Liver (tissue), 9 donors: ENCODE results near the gene RAI1. TPM values are rescaled to one million over a fixed set of nuclear protein-coding genes. Genes with fewer than 3 reads are reported as not detected.
A peak's percentile ranks its signal among the peaks of the same experiment; 100 is the strongest.

ENCODE experiments used
- DNase-seq: peaks from one replicate; pipeline ENCODE4 v3.0.0-alpha.2; 2017; ENCODE audit warnings: low spot score
- H3K27ac ChIP-seq, 2 donors: one replicate each; pipeline ENCODE4 v1.7.0; 2013; ENCODE audit warnings: inconsistent platforms in 2 of 2, low read length in 2 of 2, control low read depth in 1 of 2, low read depth in 1 of 2, mild to moderate bottlenecking in 1 of 2
- H3K27me3 ChIP-seq, 4 donors: one replicate each; pipeline versions ENCODE4 v1.6.1 to v1.7.0; 2013; ENCODE audit warnings: low read length in 3 of 4, inconsistent platforms in 1 of 4, mild to moderate bottlenecking in 1 of 4, moderate library complexity in 1 of 4; ENCODE audit not compliant: control insufficient read depth in 4 of 4, insufficient read depth in 4 of 4
- H3K36me3 ChIP-seq, 4 donors: one replicate each; pipeline versions ENCODE4 v1.6.1 to v1.7.0; 2013; ENCODE audit warnings: low read length in 3 of 4, mild to moderate bottlenecking in 3 of 4, low read depth in 1 of 4, moderate library complexity in 1 of 4; ENCODE audit not compliant: control insufficient read depth in 4 of 4, insufficient read depth in 3 of 4
- H3K4me1 ChIP-seq, 4 donors: one replicate each; pipeline versions ENCODE4 v1.6.1 to v1.7.0; 2013; ENCODE audit warnings: low read length in 3 of 4, mild to moderate bottlenecking in 3 of 4, moderate library complexity in 1 of 4; ENCODE audit not compliant: control insufficient read depth in 4 of 4, insufficient read depth in 4 of 4
- H3K4me3 ChIP-seq, 3 donors: one replicate each; pipeline versions ENCODE4 v1.6.1 to v1.7.0; 2013; ENCODE audit warnings: low read length in 3 of 3, control low read depth in 1 of 3, low read depth in 1 of 3, mild to moderate bottlenecking in 1 of 3
- H3K9ac ChIP-seq, 2 donors: one replicate each; pipeline ENCODE4 v1.7.0; 2013; ENCODE audit warnings: low read length in 2 of 2, mild to moderate bottlenecking in 2 of 2, moderate library complexity in 2 of 2, control low read depth in 1 of 2, low read depth in 1 of 2
- H3K9me3 ChIP-seq, 4 donors: one replicate each; pipeline versions ENCODE4 v1.6.1 to v1.7.0; 2013; ENCODE audit warnings: low read length in 3 of 4; ENCODE audit not compliant: control insufficient read depth in 4 of 4
- ATF3 ChIP-seq: IDR thresholded peaks from 2 replicates; pipeline ENCODE4 v1.6.1; 2016; ENCODE audit warnings: antibody characterized with exemption
- CTCF ChIP-seq: fragments of 150-350 bp; IDR thresholded peaks from 2 replicates; pipeline ENCODE4 v1.5.1; 2017; ENCODE audit warnings: improper control_type of control experiment, low read depth, low read length; ENCODE audit not compliant: missing input control
- EGR1 ChIP-seq, 2 donors: IDR thresholded peaks; 2 replicates each; pipeline ENCODE4 v1.6.1; 2016 to 2018; ENCODE audit warnings: antibody characterized with exemption in 2 of 2, low read depth in 2 of 2
- FOXA1 ChIP-seq: IDR thresholded peaks from 2 replicates; pipeline ENCODE4 v1.6.1; 2016; ENCODE audit warnings: antibody characterized with exemption
- FOXA2 ChIP-seq: IDR thresholded peaks from 2 replicates; pipeline ENCODE4 v1.6.1; 2016; ENCODE audit warnings: antibody characterized with exemption
- GABPA ChIP-seq, 2 donors: IDR thresholded peaks in 1 of 2; conservative IDR thresholded peaks in 1 of 2; 2 replicates each; pipeline ENCODE4 v1.6.1; 2016; ENCODE audit warnings: antibody characterized with exemption in 2 of 2, mild to moderate bottlenecking in 1 of 2, moderate library complexity in 1 of 2
- HNF4A ChIP-seq, 2 donors: conservative IDR thresholded peaks; 2 replicates each; pipeline ENCODE4 v1.6.1; 2016; ENCODE audit warnings: antibody characterized with exemption in 2 of 2, mild to moderate bottlenecking in 2 of 2
- HNF4G ChIP-seq: IDR thresholded peaks from 2 replicates; pipeline ENCODE4 v1.6.1; 2016; ENCODE audit warnings: antibody characterized with exemption
- JUND ChIP-seq, 2 donors: IDR thresholded peaks; 2 replicates each; pipeline ENCODE4 v1.6.1; 2016; ENCODE audit warnings: antibody characterized with exemption in 2 of 2
- MAX ChIP-seq: IDR thresholded peaks from 2 replicates; pipeline ENCODE4 v1.6.1; 2016; ENCODE audit warnings: antibody characterized with exemption
- NR2F2 ChIP-seq: IDR thresholded peaks from 2 replicates; pipeline ENCODE4 v1.6.1; 2016; ENCODE audit warnings: antibody characterized with exemption
- RAD21 ChIP-seq, 2 donors: IDR thresholded peaks; 2 replicates each; pipeline ENCODE4 v1.6.1; 2016; ENCODE audit warnings: antibody characterized with exemption in 2 of 2, mild to moderate bottlenecking in 2 of 2
- RXRA ChIP-seq, 2 donors: IDR thresholded peaks; 2 replicates each; pipeline ENCODE4 v1.6.1; 2017 to 2018; ENCODE audit warnings: antibody characterized with exemption in 2 of 2, mild to moderate bottlenecking in 1 of 2
- SP1 ChIP-seq: IDR thresholded peaks from 2 replicates; pipeline ENCODE4 v1.6.1; 2018; ENCODE audit warnings: antibody characterized with exemption, mild to moderate bottlenecking
- TAF1 ChIP-seq: conservative IDR thresholded peaks from 2 replicates; pipeline ENCODE4 v1.6.1; 2016; ENCODE audit warnings: antibody characterized with exemption, mild to moderate bottlenecking
- YY1 ChIP-seq: IDR thresholded peaks from 2 replicates; pipeline ENCODE4 v1.6.1; 2016; ENCODE audit warnings: antibody characterized with exemption, mild to moderate bottlenecking
- ZBTB33 ChIP-seq: IDR thresholded peaks from 2 replicates; pipeline ENCODE4 v1.6.1; 2016; ENCODE audit warnings: antibody characterized with exemption
- WGBS: extraction: QIAGEN DNeasy Blood & Tissue Kit; methylation state at CpG from one replicate; pipeline ENCODE4 v1.1.7; 2013; 5-methylcytosine and 5-hydroxymethylcytosine counted together
- polyA plus RNA-seq, 2 donors: library from polyadenylated mRNA; stranded (reverse) in 1 of 2; unstranded in 1 of 2; fragments of 200-250 nt in 1 of 2; fragments of >200 nt in 1 of 2; fragmentation: Nextera tagmentation in 1 of 2; extraction: Ambion mirVana in 1 of 2; gene quantifications; one replicate each; pipeline versions ENCODE4 v1.2.1 to v1.2.3, GENCODE V29; 2013 to 2015
- total RNA-seq, 2 donors: library from RNA; depleted of rRNA; stranded (reverse); fragments of >200 nt; gene quantifications; one replicate each; pipeline ENCODE4 v1.2.3, GENCODE V29; 2014
- TF ChIP-seq, protein P1 (sequence below): IDR thresholded peaks from 2 replicates; pipeline ENCODE4 v1.6.1; 2016; ENCODE audit warnings: antibody characterized with exemption, mild to moderate bottlenecking
- donor health status: healthy.
- donor health status: healthy.
- donor health status: healthy.
- donor health status: healthy.
- donor health status: healthy.

Gene RAI1
- total and polyA plus RNA-seq, 4 donors = 0.57 to 7.6 (median 5.3) TPM

DNA sequence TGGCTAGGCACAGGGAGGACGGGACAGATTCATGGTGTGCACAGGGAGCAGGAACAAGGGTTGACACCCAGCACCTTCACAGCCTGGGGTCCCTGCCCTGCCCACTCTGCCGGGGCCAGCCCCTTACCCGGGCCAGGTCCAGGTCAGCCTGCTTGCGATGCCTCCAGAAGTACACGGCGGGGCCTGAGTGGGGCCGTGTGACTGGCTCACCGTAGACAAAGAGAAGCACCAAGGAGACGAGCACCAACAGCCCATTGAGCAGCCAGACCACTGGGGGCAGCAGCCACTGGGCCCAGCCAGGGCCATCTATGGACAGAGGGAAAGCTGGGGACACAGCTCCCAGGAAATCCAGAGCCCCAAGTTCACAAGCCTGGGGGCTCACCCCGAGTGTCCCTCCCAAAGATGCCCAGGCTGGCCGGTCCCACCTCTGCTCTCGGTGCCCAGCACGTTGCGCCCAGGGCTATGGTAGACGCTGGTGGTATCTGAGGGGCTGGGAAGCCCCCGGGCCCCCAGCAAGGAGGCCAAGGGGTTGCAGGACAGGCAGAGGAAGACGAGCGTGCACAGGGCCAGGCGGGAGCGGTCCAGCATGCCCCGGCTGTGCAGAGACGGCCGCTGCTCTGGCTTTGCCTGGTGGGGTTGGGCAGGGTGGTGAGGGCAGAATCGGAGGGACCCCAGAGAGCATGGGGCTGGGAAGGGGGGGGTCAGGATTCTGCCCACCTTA is 135.7 kb downstream of the RAI1 start (continued):
- no peak for TF ChIP-seq MAX
- no peak for TF ChIP-seq EGR1 (IDR thresholded peaks at IDR 0.05; ENCODE audit: low read depth in 2 of 2)
- TF ChIP-seq HNF4A (conservative IDR thresholded peaks at IDR 0.05) = no peak
- TF ChIP-seq NR2F2 = no peak

GRCh38 chr17:17817552-17817947 is 136.3 kb downstream of the RAI1 start:
- no peak overlapping the region for H3K9ac ChIP-seq
- 76% methylated on average over 10 of the region's 10 CpGs for WGBS
- peak overlapping the region in 1 of 2 donors; percentile 34 for H3K27ac ChIP-seq
- DNase-seq = no peak
- H3K36me3 ChIP-seq = peaks cover 10 to 35% (median 25%) of the 10 kb centered on the region in 4 donors
- no peaks in the 10 kb centered on the region for H3K27me3 ChIP-seq
- no peaks in the 10 kb centered on the region for H3K9me3 ChIP-seq
- TF ChIP-seq JUND (IDR thresholded peaks at IDR 0.05) (no peak), RXRA (IDR thresholded peaks at IDR 0.05) (no peak), HNF4G (no peak), EGR1 (IDR thresholded peaks at IDR 0.05; ENCODE audit: low read depth in 2 of 2) (no peak), YY1 (no peak), FOXA2 (no peak), NR2F2 (no peak), MAX (no peak), RAD21 (IDR thresholded peaks at IDR 0.05) (no peak), FOXA1 (no peak), CTCF (no peak), HNF4A (conservative IDR thresholded peaks at IDR 0.05) (no peak), GABPA (IDR thresholded peaks at IDR 0.05 in 1 of 2, conservative IDR thresholded peaks at IDR 0.05 in 1 of 2) (no peak), ZBTB33 (no peak), SP1 (no peak), ATF3 (no peak), TAF1 (no peak)
- TF ChIP-seq, protein P1, sequence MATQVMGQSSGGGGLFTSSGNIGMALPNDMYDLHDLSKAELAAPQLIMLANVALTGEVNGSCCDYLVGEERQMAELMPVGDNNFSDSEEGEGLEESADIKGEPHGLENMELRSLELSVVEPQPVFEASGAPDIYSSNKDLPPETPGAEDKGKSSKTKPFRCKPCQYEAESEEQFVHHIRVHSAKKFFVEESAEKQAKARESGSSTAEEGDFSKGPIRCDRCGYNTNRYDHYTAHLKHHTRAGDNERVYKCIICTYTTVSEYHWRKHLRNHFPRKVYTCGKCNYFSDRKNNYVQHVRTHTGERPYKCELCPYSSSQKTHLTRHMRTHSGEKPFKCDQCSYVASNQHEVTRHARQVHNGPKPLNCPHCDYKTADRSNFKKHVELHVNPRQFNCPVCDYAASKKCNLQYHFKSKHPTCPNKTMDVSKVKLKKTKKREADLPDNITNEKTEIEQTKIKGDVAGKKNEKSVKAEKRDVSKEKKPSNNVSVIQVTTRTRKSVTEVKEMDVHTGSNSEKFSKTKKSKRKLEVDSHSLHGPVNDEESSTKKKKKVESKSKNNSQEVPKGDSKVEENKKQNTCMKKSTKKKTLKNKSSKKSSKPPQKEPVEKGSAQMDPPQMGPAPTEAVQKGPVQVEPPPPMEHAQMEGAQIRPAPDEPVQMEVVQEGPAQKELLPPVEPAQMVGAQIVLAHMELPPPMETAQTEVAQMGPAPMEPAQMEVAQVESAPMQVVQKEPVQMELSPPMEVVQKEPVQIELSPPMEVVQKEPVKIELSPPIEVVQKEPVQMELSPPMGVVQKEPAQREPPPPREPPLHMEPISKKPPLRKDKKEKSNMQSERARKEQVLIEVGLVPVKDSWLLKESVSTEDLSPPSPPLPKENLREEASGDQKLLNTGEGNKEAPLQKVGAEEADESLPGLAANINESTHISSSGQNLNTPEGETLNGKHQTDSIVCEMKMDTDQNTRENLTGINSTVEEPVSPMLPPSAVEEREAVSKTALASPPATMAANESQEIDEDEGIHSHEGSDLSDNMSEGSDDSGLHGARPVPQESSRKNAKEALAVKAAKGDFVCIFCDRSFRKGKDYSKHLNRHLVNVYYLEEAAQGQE = no peak
- peaks cover 20 to 96% (median 53%) of the 10 kb centered on the region in 4 donors for H3K4me1 ChIP-seq
- H3K4me3 ChIP-seq = no peak overlapping the region
